Hypothalamus (tissue), 51 donors: ENCODE data around the gene EFEMP2.

Experiments used
- DNase-seq, 51 donors: peaks; one replicate each; lab custom pipeline; 2025; lab: John Stamatoyannopoulos, UW

The EFEMP2 gene

DNA sequence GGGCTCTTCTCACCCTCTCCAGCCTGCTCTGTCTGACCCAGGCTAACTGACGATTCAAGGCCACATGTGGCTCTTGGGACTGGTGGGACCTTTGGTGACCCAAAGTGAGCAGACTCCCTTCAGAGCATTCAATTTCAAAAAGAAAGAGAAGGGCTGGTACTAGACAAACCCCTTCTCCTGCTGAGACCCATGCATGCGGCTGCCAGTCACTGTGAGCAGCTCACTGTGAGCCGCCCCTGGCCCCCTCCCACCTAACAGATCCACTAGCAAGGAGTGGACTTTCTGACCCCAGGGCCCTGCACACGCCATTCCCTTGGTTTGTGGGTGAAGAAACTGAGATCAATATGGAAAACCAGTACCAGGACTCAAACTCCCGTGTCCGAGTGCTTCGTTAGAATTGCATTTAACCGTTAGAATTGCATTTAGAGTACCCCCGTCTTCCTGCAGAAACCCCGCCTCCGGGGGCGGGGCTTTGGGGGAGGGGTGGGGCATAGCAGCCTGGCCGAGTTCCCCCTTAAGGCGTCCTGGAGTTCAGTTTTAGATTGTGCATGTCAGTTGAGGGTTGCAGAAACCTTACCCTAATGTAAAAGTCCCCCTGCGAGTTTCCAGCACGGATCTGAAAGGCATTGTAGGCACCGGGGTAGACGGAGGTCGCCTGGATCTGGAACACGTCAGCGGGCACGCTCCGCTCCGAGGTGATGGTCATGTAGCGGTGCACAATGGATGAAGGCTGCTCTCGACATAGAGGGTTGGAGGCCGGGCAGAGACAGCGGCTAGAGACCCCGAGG is 5.1 kb downstream of the EFEMP2 start:
- peak in 1 of 51 donors; percentile 36 for DNase-seq

DNA sequence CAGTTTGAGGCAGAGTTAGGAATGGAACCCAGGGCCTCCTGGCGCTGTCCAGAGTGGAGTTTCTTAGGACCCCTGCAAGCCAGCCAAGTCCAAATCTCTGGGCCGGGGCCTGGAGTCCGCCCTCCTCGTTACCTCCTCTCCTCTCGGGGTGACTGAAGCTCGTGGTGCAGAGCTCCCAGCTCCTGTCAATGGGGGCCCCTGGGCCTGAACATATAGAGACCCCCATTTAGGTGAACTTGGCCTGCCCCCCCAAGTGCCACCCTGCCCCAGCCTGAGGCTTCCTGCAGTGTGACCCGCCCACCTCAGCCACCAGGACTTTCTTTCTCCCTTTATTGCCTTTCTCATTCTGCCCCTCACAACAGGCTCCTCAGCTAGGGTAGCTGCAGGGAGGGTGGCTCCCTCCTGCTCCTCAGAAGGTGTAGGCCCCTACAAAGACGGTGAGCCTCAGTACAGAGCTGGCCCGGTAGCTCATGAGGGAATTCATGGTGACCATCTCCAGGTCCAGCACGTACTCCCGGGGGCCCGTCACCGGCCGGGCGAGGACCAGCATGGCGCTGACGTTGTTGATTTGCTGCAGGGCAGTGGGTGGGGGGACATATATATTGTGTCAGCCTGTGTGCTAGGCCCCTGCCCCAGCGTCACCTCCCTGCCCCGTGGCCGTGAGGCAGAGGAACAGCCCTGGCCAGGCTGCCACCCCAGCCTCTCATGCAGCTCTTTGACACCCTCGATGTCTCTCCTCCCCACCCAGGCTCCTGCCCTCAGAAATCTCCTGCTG is 5.9 kb downstream of the EFEMP2 start:
- no peak for DNase-seq

- no peak for DNase-seq
These were observed 6.9 kb downstream of the EFEMP2 start for GRCh38 chr11:65865550-65866172.

DNA sequence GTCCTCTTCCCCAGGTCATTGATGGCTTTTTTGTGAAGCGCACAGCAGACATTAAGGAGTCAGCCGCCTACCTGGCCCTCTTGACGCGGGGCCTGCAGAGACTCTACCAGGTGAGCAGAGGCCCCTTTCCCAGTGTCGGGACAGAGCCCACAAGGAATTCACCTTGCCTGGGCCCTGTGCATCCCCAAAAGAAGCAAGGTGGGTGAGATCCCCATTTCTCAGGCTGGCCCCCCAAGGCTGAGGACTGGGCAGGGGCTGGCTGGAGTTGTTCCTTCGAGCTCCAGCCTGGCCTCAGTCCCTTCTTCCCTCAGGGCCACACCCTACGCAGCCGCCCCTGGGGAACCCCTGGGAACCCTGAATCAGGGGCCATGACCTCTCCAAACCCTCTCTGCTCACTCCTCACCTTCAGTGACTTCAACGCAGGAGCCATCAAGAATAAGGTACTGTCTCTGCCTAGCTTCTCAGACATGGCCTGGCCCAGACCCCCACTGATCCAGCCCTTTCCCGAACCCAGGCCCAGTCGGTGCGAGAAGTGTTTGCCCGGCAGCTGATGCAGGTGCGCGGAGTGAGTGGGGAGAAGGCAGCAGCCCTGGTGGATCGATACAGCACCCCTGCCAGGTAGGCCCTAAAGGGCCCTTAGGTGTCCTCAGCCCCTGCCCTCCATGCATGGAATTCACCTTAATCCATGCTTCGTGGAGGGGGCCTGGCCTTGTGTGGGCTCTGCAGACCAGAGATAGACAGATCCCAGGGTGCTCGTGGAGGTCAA is 7.7 kb downstream of the EFEMP2 start:
- DNase-seq = no peak

- no peak for DNase-seq
These were observed 8.5 kb downstream of the EFEMP2 start for GRCh38 chr11:65863889-65864705.

GRCh38 chr11:65862941-65863888 is 9.4 kb downstream of the EFEMP2 start:
- DNase-seq = no peak

DNA sequence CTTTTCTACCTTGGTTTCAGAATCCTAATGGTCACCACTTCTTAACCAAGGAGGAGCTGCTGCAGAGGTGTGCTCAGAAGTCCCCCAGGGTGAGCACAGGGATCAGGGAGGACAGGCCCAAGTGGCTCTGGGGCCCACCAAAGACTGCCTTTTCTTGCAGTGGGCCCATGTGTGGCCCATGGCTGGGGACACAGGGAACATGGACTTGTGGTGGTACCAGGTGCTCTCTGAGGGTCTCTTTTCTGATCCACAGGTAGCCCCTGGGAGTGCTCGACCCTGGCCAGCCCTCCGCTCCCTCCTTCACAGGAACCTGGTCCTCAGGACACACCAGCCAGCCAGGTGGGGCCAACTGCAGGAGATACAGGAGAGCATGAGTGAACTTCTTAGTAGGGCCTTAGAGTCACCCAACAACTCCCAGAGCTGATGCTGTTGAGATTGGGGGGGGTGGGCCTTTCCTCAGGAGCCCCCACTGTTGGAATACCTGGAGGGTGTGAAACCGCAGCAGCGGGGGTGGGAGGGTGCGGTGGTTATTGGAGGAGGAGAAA is 10.3 kb downstream of the EFEMP2 start:
- DNase-seq = no peak

- DNase-seq = no peak
These were observed 10.9 kb downstream of the EFEMP2 start for GRCh38 chr11:65861533-65862183.

- no peak for DNase-seq
These were observed 11.5 kb downstream of the EFEMP2 start for GRCh38 chr11:65861165-65861505.

DNA sequence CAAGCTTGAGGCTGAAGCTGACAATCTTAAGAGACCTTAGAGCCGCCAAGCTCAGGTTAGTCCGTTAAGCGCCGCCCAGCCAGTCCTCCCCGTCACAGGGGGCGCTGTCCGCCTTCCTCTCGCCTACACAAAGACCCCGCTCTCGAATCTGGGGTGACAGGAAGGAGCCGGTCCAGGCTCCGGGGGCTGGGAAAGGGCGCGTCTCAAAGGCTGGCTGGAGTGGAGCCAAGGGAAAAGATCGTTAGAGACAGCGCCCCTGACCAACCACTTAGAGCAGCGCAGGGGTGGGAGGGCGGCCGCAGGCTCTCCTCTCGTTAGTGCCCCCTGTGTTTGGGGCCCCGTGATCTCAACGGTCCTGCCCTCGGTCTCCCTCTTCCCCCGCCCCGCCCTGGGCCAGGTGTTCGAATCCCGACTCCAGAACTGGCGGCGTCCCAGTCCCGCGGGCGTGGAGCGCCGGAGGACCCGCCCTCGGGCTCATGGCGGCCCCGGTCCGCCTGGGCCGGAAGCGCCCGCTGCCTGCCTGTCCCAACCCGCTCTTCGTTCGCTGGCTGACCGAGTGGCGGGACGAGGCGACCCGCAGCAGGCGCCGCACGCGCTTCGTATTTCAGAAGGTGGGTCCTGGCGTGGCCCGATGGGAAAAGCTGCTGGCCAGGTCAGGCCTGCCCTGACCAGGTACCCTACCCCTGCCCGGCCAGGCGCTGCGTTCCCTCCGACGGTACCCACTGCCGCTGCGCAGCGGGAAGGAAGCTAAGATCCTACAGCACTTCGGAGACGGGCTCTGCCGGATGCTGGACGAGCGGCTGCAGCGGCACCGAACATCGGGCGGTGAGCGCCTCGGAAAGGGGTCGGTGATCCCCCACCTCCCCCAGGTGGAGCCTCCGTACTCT is 12.1 kb downstream of the EFEMP2 start, which contains the start of gene MUS81:
Gene MUS81, plus strand, starts transcription at position 156 of the 887 bp plus-strand sequence. Its CDS starts 321 bp downstream, at position 477.
- DNase-seq = peak; percentile 64 to 95 (median 89)

- DNase-seq = peak in 13 of 51 donors; percentile 45 to 89 (median 64)
These were observed 12.8 kb downstream of the EFEMP2 start for GRCh38 chr11:65859812-65860277.

DNA sequence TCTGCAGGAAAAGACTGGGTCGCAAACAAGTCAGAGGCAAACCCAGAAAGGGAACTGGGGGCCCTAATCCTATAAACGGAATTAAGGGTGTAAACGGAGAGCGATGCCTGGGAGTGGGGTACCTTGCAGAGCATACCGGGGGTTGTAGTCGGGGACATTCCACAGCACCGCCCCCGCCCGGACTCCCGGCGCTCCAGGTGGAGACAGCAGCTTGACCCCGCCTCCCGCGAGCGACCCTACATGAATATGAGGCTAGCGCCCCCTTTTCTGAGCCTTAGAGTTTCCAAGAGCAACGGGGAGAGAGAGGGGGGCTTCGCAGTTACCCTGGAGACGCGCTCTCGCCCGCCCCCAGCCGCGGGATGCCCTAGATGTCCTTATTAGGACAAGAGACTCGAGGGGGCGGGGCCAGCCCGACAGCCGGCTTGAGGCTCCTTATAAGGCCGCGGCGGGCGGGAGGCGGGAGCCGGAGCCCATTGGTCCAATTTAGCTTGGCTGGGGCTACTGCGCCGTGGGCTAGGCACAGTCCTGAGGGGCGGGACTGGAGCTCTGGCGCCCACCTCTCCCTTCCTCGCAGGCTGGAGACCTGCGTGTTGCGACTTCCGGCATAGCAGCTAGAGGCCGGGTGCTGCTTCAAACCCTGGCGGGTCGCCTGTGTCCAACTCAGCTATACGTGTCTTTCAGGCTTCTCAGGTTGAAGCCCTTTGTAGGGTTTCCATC is 13.3 kb downstream of the EFEMP2 start:
- DNase-seq = peak; percentile 46 to 99 (median 94)

DNA sequence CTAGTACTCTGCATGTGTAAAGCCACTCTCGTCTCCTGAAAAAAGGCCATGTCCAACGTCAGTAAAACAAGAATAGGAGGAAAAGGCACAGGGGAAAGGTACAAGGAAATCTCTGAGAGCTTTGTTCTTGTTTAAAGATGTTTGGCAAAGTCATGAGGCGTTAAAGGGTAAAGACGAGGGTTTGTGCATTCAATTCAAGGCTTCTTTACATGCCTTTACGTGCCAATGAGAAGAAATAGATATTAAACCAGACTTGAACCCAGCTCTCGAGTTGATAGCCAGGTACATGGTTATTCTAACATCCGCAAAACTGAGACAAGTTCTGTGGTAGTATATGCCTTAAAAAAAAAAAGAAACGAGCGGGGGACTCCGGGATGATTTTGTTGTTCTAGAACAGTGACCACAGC is 13.9 kb downstream of the EFEMP2 start:
- peak in 1 of 51 donors; percentile 57 for DNase-seq

DNA sequence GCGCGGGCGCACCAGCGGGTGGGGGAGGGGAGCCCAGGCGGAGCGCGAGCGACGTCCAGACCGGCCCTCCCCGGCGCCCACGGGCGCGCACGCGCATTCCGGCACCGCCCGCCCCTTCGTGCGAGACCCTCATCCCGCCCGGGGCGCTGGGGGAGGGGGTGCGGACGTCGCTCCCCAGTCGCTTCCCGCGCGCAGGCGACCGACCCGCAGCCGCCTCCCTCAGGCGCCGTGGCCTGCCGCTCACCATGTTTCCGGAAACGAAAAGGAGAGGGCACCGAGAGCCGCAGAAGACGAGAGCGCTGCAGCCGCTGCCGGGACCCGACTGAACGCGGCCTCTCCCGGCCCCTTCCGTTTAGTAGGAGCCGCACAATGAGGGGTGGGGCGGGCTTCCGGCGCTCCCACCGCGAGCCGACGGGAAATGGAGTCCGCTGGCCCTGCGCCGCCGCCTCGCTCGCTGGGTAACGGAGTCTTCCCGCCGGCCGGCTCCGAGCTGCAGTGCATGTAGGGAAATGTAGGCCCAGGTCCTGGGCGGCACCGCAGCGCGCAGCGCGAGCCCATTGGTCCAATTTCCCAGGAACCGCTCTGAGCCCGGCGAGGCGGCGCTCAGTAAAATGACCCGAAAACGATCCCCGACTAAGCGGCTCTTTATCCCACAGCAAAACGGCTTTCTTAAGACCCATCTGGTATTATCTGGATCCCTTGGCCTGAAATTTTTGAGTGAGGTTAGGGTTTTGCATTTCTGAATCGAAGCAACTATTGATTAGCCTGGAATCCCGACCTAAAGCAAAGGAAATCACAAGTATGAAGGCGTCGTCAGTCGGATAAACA is 14.5 kb downstream of the EFEMP2 start, which contains the start of gene CFL1:
Gene CFL1, minus strand, starts transcription at position 328 of the 828 bp plus-strand sequence. Its CDS starts 81 bp downstream, at position 247.
- peak; percentile 72 to 99 (median 96) for DNase-seq

DNA sequence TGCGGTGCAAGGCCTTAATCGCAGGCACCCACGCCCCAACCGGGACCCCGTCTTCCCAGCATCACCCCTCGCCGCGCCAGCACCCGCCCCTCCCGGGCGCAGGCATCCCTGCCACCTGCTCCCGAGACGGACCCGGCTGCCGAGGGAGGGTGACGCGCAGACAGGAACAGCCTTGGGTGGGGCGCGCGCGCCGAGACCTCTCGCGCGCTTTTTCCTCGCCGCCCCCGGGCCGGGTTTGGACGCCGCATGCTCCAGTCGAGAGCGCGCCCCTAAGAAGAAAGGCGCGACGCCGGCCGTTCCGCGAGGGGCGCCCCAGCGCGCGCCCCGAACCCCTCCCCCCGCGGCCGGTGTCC is 15.1 kb downstream of the EFEMP2 start:
- peak in 21 of 51 donors; percentile 50 to 77 (median 63) for DNase-seq
